IMR-90 (cell line): ENCODE results near the gene PTGES. TPM values are rescaled to one million over a fixed set of nuclear protein-coding genes. Genes with fewer than 3 reads are reported as not detected.

Experiments used
- BHLHE40 ChIP-seq: fragments of 150-350 bp; IDR thresholded peaks from 2 replicates; pipeline ENCODE4 v1.6.1; 2016; ENCODE audit warnings: mild to moderate bottlenecking, low read depth, low read length
- SMC3 ChIP-seq: fragments of 150-350 bp; IDR thresholded peaks from 2 replicates; pipeline ENCODE4 v1.6.1; 2016; ENCODE audit warnings: low read depth, mild to moderate bottlenecking, antibody characterized with exemption, low read length, moderate library complexity
- polyA plus RNA-seq, 3 experiments: library from polyadenylated mRNA; depleted of rRNA; stranded (reverse); fragments of >200 nt; gene quantifications; 2 replicates each; pipeline ENCODE4 v1.2.3, GENCODE V29; 2012; ENCODE audit warnings: low replicate concordance in 1 of 3
- total RNA-seq: library from RNA; depleted of rRNA; stranded (reverse); fragments of >200 nt; gene quantifications from 2 replicates; pipeline ENCODE4 v1.2.3, GENCODE V29; 2012
- TF ChIP-seq, protein P1 (sequence below): conservative IDR thresholded peaks from 2 replicates; pipeline ENCODE4 v1.5.1; 2012; ENCODE audit warnings: mild to moderate bottlenecking, low read depth, low read length, improper control_type of control experiment
- TF ChIP-seq, protein P2 (sequence below): fragments of 150-350 bp; IDR thresholded peaks from 2 replicates; pipeline ENCODE4 v1.6.1; 2016; ENCODE audit warnings: low read depth, mild to moderate bottlenecking, low read length, moderate library complexity, borderline replicate concordance

Gene PTGES
- total and polyA plus RNA-seq, 2 of the 4 experiments (the other 2 are of a cell fraction) = 3.2 to 6.3 TPM

DNA sequence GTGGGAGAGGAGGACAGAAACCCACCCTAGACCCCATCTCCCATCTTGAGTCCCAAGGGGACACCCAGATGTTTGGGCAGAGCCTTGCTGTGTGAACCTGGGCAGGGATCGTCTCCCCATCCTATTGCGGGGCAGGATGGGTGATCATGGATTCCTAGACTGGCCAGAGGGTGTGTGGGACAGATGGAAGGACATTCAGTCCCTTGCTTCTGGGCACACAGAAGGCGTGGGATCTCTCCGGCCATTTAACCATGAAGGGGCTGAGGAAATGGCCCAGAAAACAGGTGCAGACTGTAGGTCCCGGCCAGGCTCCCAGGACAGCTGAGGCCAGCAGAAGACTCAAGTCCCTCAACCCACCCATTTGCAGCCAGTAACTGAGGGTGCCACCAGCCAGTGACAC, 29.9 kb downstream of the PTGES start (continued):
- TF ChIP-seq, protein P1, sequence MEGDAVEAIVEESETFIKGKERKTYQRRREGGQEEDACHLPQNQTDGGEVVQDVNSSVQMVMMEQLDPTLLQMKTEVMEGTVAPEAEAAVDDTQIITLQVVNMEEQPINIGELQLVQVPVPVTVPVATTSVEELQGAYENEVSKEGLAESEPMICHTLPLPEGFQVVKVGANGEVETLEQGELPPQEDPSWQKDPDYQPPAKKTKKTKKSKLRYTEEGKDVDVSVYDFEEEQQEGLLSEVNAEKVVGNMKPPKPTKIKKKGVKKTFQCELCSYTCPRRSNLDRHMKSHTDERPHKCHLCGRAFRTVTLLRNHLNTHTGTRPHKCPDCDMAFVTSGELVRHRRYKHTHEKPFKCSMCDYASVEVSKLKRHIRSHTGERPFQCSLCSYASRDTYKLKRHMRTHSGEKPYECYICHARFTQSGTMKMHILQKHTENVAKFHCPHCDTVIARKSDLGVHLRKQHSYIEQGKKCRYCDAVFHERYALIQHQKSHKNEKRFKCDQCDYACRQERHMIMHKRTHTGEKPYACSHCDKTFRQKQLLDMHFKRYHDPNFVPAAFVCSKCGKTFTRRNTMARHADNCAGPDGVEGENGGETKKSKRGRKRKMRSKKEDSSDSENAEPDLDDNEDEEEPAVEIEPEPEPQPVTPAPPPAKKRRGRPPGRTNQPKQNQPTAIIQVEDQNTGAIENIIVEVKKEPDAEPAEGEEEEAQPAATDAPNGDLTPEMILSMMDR = no peak
- no peak for TF ChIP-seq BHLHE40
- TF ChIP-seq, protein P2, sequence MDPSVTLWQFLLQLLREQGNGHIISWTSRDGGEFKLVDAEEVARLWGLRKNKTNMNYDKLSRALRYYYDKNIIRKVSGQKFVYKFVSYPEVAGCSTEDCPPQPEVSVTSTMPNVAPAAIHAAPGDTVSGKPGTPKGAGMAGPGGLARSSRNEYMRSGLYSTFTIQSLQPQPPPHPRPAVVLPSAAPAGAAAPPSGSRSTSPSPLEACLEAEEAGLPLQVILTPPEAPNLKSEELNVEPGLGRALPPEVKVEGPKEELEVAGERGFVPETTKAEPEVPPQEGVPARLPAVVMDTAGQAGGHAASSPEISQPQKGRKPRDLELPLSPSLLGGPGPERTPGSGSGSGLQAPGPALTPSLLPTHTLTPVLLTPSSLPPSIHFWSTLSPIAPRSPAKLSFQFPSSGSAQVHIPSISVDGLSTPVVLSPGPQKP = no peak
- no peak for TF ChIP-seq SMC3
